GM18951 (cell line): ENCODE data around the gene SRA1.
A peak's percentile ranks its signal among the peaks of the same experiment; 100 is the strongest.

Source experiments
- POLR2A ChIP-seq: IDR thresholded peaks from 4 replicates; pipeline ENCODE4 v1.6.1; 2011; ENCODE audit warnings: mild to moderate bottlenecking; ENCODE audit not compliant: insufficient read length, insufficient read depth; ENCODE audit errors: extremely low read depth
- in situ Hi-C: fragments of 300-500 bp; cut with MboI; formaldehyde crosslinking; loops from one replicate; pipeline ENCODE4 v1.12.0; 2022; ENCODE audit warnings: low sequenced_read_pairs, mixed read lengths, inconsistent platforms; ENCODE audit not compliant: unreplicated experiment

The SRA1 gene

GRCh38 chr5:140554454-140554853, 2.8 kb downstream of the SRA1 start:
- in situ Hi-C loops: no loop called here
- no peak for TF ChIP-seq POLR2A

GRCh38 chr5:140553657-140554056, 3.6 kb downstream of the SRA1 start:
- no peak for TF ChIP-seq POLR2A
- in situ Hi-C loops: no loop called here

GRCh38 chr5:140551872-140552271, 5.4 kb downstream of the SRA1 start:
- in situ Hi-C loops: no loop called here
- no peak for TF ChIP-seq POLR2A

- in situ Hi-C loops: no loop called here
- TF ChIP-seq POLR2A: peak; percentile 23
These were observed 6.9 kb downstream of the SRA1 start for GRCh38 chr5:140550147-140551079.

- in situ Hi-C loops: no loop called here
- peak; percentile 25 for TF ChIP-seq POLR2A
These were observed 7.8 kb downstream of the SRA1 start for GRCh38 chr5:140549237-140550144.

- in situ Hi-C loops: no loop called here
- no peak for TF ChIP-seq POLR2A
These were observed 8.5 kb downstream of the SRA1 start for GRCh38 chr5:140548791-140549190.

- TF ChIP-seq POLR2A: no peak
- in situ Hi-C loops: no loop called here
These were observed 9.0 kb downstream of the SRA1 start for GRCh38 chr5:140548300-140548688.

GRCh38 chr5:140547508-140548299, 9.6 kb downstream of the SRA1 start, which contains the start of gene EIF4EBP3:
EIF4EBP3 (plus strand) TSS chr5:140547662; CDS start chr5:140547738, 76 bp downstream.
- no peak for TF ChIP-seq POLR2A
- in situ Hi-C loops: no loop called here

- no peak for TF ChIP-seq POLR2A
- in situ Hi-C loops: no loop called here
These were observed 10.3 kb downstream of the SRA1 start for GRCh38 chr5:140546851-140547507.

GRCh38 chr5:140545606-140546005, 11.7 kb downstream of the SRA1 start:
- in situ Hi-C loops: no loop called here
- TF ChIP-seq POLR2A: no peak

GRCh38 chr5:140544986-140545385, 12.3 kb downstream of the SRA1 start:
- TF ChIP-seq POLR2A: no peak
- in situ Hi-C loops: no loop called here

- in situ Hi-C loops: no loop called here
- TF ChIP-seq POLR2A: no peak
These were observed 14.3 kb downstream of the SRA1 start for GRCh38 chr5:140542972-140543371.
